Midbrain (tissue), 1 donor: ENCODE measurements around the gene MAX.
"Not testable (repeated sequence)": the region's sequence is repeated elsewhere in the genome, so short reads cannot be mapped to it uniquely, and the experiment has no call there.

ENCODE experiments used
- DNase-seq: peaks from one replicate; lab custom pipeline; 2025; lab: John Stamatoyannopoulos, UW

MAX gene

DNA sequence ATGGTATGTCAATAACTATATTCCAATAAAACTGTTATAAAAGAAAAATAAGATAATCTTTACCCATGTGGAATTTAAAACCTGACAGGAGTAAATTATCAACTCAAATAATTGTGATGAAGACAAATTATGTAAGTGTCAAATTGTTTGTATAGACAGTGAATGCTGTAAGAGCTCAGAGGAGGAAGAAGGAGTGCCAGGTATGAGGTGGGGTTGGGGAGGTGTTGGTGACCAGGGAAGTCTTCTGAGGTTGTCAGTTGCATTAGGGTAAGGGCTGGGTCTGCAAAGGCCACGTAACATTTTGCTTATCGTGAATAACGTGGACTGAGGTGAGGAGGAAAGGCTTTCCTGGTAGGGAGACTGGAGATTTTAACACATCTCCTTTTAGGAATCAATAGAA lies 2.5 kb upstream of the MAX start:
- DNase-seq = no peak

DNA sequence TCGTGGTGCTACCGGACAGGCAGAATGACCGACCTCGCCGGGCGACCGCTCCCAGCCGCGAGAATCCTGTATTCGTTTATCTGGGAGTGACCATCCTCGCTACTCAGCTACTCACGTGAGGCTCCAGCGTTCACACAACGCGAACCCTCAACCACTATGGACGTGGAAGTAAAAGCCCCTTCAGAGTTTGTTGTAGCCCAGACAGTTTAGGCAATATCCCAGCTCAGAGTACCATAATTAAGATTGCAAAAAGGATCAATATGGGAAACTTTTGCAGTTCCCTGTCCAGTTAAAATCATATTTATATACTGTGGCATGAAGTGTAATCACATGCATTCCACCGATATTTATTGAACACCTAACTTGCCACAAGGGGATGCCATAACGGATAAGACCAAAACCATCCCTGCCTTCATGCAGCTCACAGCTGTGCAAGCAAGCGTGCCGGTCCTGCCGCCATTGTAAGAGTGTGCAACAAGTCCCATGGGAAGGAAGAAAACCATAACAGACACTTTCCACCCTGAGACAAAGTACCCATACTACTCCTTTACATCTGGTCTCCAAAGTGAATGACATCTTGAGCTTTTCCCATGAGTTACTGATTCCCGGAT lies 938 bp upstream of the MAX start:
- DNase-seq = no peak

DNA sequence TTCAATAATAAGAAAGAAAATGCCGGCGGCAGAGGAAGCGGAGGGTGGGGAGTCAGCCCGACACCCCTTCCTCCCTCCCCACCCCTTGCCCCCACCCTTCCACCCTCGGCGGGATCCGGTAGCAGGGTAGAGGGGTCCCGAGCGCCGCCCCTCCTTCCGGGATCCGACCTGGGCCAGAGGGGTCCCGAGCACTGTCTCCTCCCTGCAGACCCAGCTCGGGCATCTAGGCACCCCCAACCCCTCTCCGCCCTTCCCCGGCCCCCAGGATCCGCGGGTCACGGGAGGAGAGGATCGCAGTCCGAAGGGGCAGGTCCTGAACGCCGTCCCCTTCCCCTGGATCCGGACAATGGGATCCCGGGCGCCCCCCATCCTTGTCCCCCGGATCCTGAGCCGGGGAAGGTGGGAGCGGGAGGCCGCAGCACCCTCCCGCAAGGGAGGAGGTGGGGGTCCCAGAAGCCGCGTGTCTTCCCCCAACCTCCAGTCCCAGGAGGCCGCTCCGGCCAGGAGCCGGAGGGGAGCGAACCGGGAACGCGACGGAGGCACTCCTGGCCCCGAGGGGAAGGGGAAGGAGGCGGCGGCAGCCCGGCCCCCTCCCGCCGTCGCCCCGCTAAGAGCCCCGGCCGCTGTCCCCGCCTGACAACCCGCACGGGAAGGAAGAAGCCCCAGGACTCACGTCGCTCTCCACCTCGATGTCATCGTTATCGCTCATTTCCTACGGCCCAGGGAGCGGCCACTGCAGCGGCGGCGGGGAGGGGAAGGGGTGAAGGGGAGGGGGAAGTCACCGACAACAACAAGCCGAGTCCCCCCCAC lies 481 bp downstream of the MAX start:
- no peak for DNase-seq

DNA sequence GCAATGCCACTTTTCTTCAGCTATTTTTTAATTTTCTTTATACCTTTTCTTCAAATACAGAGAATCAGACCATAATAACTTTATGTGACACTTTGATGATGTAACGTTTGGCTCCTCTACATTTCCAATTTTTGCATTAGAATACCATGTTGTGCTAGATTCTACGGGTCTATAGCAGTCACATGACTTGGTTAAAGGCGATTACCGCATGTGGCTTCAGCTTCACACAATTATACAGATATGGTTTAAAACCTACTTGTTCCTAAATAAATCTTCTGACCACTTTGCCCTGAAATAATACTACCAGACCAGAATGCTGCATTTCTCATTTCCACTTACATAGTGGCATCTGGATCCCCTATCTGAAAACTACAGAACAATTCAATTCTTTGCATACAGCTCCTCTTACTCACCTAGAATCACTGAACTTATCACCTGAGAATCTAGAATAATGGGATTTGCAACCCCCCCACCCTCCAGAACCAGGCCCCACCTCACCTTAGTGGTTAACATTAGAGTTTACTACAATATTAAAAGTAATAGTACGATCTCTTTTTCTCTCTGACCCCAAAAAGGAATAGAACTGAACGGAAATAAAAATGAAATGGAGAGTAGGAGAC lies 1.3 kb downstream of the MAX start:
- no peak for DNase-seq

DNA sequence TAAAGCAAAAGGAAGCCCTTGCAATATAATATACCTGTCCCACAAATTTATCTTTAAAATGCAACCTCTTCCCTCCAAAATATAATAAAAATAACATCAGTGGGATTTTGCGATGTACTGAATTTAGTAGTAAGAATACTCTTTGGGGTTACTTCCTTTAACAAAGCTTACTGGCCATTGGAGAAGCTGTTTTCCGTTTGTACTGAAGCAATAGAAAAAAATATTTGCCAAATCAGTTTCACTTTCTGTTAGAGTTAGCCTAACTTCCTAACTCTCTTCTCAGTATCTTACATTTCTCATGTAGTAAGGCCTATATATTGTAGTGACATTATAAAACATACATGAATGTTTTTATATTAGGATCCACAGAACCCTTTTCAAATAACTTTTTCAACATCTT lies 3.7 kb downstream of the MAX start:
- no peak for DNase-seq

DNA sequence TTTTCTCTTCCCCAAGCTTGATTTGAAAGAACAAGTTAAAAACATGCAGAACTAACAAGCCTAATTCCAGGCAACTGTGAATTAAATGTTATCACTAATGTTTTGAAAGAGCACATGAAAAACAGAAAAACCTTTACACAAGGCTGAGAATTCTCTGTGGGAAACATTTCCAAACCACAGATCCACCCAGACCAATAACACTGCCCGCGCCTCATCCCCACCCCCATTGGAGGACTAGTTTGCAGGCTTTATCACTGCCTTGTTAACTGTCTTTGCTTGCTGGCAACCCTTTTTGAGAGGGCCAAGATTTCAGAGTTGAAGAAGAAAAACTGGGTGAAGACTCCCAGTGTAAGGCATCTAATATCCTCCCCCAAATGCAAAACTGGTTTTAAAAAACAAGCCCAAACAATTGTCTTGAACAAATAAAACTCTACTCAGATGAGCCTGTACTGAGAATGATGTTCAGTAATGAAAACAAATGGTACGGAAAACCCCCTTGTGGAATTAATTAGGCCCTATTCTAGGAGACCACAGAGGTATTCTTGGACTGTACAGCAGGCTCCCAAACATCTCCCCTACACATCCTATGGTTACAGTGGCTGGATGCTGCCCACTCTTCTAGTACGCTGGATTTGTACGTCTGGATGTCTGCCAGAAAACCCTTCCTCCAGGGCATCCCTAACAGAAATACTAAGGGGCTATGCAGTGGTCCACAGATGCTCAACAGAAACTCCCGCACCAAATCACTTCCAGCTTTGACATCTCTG lies 5.8 kb downstream of the MAX start:
- DNase-seq = no peak

DNA sequence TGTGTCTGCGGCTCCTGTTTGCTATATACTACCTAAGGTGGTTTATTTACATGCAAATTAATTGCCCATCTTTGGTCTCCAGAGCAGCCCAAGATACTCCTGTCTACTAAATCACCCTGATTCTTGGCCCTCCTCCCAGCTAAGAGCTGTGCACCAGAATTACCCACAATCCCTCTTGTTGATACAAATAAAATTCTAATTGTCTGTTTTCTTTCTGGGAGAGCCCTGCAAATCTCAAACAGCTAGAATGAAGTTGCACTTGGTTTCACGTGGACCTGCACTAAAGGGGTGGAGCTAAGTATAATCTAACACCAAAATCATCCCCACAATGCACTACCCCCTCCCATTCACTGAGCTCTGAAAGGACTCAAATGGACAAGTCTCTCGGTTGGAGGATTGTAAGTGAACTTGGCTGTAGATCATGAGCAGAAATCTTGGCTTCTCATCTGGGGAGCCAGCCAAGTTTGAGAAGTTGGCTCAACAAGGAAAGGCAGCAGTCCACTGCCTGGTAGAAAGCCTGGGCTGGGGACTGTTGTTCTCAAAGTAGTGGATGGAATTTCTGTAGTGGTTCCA lies 6.6 kb downstream of the MAX start:
- peak; percentile 80 for DNase-seq

DNA sequence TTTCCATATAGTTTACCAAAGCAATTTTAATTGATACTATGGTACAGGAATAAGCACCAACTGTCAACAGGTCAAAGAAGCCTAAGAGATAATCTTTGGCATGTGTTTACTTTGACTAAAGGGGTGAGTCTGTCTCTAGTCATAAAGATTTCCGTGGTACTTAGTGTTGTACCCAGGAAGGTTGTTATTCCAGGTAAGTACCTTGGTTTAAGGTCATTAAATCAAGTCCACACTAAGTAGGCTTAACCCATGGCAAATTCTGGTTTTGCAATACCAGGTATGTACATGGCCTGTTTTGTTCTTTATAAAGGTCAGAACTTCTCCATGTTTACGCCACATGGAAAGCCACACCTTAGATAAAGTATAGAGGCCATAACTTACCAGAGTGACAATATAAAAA lies 10.0 kb downstream of the MAX start:
- no peak for DNase-seq

DNA sequence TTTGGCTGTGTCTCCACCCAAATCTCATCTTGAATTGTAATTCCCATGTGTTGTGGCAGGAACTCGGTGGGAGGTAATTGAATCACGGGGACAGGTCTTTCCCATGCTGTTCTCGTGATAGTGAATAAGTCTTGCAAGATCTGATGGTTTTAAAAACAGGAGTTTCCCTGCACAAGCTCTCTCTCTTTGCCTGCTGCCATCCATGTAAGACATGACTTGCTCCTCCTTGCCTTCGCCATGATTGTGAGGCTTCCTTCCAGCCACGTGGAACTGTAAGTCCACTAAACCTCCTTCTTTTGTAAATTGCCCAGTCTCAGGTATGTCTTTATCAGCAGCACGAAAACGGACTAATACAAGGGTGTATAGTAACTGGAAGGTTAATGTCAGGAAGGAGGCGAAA lies 14.5 kb downstream of the MAX start:
- not testable (repeated sequence) for DNase-seq

DNA sequence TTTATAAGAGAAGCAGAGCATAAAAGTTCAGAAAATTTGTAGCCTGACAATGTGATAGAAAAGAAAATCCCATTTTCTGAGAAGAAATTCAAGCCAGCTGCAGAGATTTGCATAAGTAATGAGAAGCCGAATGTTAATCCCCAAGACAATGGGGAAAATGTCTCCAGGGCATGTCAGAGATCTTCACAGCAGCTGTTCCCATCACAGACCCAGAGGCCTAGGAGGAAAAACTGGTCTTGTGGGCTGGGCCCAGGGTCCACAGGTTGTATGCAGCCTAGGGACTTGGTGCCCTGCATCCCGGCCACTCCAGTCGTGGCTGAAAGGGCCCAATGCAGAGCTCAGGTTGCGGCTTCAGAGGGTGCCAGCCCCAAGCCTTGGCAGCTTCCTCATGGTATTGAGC lies 15.6 kb downstream of the MAX start:
- DNase-seq = not testable (repeated sequence)

DNA sequence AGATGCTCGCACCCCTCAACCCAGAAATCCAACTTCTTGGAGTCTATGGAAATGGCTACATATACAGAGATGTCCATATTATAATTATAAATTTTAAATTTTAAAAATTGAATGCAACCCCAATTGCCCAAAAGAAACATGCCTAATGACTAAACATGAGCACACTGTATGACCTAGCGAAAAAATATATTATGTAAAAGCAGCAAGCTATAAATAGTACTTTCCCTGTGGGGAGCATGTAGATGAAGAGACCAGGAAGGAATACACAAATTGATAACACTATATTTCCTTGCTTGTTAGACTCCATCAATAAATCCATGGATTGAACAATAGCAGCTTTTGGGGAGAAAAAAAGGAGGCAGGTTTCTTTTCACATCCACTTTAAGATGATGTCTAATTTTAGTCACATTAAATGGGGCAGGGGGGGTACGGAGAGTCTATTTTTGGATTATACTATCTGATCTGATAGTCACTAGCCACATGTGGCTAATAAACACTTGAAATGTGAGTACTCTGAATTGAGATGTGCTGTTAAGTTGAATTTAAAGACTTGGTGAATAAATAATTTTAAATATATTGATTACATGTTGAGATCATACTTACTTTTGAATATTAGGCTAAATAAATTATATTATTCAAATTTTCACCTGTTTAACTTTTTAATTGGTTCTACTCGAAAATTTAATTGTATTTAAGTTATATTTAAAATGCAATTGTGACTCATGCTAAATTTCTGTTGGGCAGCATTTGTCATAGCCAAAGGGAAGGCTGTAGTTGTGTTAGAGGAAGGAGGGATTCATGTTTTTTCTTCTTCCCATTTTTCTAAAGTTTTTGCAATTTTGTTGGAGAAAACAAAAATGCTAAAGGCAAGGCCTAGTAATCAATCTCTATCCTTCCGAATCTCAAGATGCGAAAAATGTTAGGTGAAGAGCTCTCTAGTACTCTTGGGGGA lies 17.5 kb downstream of the MAX start:
- DNase-seq = no peak

DNA sequence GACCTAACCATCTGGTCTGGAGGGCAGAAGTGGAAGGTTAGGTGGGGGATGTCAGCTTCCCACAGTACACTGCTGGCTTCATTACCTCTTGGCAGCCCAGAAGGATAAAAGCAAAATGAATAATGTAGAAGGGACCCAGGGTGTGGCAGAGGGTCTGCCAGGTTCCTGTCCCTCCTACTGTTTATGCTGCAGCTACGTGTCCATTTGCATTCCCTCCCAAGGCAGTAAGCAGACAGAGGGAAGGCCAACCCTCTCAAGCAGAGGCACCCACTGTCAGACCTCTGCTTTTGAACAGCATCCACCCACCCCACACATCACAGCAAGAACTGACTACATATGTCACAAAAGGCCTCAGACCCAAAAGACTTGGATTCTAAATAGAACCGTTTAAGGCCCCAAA lies 19.4 kb downstream of the MAX start:
- no peak for DNase-seq

DNA sequence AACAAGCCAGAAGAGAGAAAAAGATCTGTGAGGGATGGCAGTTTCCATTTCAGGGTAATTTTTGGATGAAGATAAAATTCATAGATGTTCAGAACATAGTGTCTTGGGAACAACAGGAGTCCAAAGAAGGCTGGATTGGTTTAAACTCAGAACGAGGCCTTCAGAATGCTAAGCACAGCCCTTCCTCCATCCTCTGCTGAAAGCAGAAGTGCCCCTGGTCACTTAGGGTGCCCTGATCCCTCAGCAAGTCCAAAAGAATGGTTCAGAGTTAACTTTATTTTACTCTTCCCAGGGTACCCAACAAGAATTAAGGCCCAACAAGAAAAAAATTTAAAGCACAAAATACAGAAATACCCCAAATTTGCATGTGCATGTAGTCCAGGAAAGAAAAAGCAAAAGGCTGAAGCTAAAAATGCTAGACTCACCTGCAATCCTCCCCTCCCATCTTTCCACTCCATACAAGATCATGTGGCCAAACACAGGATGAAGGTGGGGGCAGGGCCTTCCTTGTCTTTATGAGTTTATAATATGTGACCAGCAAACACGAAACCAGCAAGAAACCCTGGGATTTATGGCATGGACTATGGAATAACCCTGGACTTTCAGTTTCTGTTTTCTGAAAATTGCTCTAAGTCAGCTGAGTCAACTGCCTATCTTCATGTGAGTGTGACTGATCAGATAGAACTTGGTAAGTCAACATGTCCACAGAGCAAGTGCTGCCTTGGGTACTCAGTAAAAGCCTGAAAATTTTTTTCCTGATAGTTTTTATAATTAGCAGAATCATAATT lies 21.2 kb downstream of the MAX start:
- DNase-seq = no peak

DNA sequence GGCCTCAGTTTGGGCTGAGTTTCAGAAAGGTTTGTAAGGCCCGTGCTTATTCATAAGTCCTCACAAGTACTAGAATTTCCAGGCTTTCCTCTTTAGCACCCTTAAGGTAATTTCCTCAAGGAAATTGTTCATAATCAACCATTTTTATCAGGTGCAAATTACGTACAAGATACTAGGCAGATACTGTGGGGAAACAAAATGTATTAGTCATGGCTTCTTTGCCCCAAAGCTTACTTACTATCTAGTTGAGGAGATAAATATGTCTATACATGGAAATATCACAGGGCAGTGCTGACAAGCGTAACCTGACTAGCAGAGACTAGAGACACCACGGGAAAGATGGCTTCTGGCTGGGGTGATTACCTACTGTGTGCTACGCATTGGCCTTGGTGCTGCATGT lies 22.5 kb downstream of the MAX start:
- no peak for DNase-seq

DNA sequence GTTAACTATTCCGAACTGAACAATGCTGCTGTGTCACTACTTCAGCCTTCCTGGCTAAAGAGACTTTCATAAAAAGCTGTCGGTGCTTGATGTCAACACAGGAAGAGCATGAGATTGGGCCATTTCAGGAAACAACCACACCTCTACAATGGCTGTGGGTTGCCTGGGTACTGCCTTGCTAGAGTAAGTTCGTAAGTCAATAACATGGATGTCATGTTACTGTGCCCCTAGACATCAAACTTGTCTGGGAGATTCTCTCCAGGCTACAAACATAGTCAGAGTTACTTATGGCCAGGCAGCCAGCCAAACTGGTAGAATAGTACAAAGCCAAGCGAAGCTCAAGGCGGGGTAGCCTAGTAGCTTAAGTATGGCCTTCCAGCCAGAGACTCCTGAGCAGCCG lies 23.1 kb downstream of the MAX start:
- DNase-seq = no peak

DNA sequence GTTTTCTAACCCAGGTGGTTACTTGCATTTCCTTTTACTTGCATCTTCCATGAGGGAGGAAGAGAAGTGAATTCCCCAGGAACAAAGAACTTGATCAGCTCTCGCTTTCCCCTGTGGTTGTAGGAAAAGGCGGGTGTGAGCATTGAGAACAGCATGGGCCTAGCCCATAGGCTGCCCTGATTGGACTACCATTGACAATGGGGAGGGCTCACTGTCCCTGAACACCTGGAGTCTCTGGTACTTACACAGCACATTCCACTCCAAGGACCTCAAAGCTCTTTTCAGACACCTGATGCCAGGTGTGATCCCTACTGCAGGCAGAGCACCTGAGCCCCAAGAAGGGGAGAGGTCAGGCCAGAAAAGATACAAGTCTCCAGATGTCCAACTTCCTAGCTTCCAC lies 25.0 kb downstream of the MAX start:
- no peak for DNase-seq

DNA sequence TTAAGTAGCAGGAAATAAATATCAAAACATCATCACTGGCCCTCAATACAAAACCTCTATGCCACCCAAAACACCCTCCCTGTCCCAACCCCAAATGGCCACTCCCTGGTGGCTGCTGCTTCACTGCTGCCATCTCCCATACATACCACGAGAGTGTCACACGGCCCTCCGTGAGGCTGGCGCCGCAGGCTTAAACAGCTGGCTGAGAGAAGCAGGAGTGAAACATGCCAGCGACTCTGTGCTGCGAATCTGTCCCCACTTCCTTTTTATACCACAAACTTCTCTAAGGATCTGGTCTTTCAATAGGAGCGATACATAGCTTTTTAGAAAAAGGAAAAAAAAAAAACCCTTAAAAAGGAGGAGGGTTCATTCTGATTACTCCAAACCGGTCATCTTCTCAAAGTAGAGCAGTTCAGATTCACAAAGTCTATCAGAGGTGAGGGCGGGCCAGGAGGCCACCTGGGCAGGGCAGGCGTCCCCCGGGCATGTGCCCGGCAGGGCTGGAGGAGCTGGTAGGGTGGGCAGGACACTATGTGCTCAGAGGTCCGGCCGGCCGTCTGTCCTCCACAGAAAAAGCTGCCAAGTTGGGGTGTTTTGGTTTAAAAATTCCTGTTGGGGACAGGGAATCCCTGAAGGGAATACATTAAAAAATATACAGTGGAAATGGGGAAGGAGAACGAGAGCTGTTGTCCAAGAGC lies 26.5 kb downstream of the MAX start:
- no peak for DNase-seq

DNA sequence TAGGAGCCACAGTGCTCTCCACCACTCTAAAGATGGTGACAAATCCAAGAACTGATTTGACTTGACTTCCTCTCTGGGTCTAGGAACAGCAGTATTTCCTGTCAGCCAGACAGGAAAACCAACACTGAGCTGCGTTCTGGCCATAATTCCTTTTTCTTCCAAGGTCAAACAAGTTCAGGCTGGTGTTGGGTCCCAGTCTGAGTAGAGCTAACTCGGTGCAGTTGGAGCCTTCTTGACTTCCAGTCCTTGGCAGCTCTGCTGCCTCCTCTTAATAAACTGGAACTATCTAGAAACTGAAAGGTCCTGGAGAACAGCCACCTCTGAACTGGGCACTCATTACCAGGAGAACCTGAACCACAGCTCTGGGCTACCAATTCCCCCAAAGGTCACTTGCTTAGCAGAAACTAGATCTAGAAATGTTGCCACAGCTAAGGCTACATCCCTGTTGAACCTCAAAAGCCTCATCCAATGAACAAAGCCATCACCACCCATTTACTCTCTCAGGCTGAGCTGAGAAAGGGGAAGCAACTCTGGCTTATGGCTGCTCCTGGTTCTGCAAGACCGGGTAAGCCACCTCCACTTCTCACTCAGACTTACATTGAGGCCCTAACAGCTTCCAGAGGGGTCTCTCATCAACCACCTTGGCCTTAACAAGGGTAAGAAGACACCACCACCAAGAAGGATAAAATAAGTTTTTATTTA lies 27.7 kb downstream of the MAX start:
- DNase-seq = no peak

DNA sequence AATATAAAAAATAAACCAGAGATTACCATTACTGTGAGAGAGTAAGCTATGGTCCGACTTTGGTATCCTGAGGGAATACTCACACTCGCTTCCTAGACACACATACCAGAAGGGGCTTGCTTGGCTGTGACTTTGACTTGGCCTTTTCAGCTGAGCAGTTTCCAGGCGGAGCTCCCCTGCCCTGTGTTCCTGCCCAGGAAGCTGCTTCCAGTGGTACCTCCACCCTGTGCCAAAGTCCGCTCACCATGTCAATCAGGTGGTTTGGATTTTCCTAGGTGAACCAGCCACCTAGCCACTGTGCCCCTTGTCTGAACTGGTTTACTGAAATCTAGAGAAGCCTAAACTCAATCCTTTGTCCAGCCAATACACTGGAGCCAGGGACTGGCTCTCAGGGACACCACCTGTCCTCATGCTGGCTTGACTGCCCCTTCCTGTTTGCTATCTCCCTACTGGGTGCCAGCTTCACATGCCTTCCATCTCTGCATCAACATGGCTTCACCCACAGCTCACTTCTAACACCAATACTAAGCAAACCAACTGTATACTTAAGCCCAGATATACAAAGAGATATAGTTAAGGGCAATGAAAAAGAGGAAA lies 28.6 kb downstream of the MAX start:
- no peak for DNase-seq
